ENCODE data around the gene OTOGL.

The OTOGL gene

GRCh38 chr12:80359703-80360102 lies 260.4 kb downstream of the OTOGL start:
- no peak for DNase-seq (ENCODE audit: low read depth)

GRCh38 chr12:80364056-80364455 lies 264.7 kb downstream of the OTOGL start:
- no peak for DNase-seq (ENCODE audit: low read depth)

- no peak for DNase-seq (ENCODE audit: low read depth)
Observed at GRCh38 chr12:80373666-80374065, 274.3 kb downstream of the OTOGL start.

DNA sequence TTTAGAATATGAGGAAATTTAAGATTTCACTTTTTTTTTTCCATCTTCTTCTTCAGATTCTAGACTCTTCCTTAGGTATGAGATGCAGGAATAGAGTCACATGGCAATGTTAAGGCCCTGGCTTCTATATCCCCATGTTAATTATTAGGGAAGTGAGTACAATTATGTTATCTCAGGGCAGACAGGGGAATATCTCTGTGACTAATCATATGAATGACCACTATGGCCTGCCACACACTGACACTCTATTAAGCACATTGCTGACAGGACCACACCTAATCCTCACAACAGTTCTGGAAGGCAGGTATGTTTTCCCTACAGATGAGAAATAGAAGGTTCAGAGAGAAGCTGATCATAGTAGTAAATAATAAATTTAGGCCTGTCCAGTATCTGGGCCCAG lies 275.3 kb downstream of the OTOGL start:
- no peak for DNase-seq (ENCODE audit: low read depth)

DNA sequence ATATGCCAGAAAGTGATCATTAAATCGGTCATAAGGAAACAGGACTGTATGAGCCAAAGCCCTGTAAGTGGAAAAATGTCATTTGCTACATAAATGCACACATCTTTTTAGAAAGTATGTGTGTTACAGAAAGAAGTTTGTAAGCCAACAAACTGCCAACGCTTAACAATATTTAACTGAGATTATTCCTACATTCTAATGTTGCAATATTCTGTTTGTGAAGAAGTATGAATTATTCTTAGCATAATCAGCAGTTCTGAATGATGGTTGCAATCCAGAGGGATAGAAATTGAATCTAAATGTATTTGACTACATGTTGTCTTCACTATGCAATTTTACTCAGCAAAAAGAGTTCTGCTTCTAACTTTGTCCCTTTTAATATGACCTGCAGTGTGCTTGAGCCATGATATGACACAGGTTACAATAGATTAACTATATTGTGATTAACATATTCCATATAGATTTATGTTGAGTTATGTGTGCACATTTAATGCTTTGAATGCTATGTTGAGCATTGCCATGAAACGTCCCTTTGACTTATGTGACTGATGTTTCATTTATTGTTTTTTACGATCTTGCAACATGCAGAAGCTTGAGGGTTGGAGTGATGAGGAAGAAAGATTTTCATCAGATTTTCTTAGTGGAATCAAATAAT lies 277.9 kb downstream of the OTOGL start:
- no peak for DNase-seq (ENCODE audit: low read depth)

DNA sequence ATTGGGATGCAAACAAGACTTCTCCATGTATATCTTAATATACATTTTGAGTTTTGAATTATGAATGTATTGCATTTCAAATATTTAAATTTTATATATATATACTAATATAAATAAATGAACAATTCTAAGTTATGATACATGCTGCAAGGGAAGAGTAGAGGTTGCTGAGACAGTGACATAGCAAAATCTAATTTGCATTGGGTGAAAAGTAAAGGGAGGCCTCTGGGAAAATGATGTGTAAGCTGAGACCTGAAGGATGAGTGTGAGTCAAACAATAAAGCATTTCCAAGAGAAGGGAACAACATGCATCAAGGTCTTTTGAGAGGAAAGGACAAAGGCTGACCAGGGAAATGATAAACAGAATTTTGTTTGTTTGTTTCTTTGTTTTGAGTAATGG lies 281.8 kb downstream of the OTOGL start:
- DNase-seq (ENCODE audit: low read depth) = no peak

DNA sequence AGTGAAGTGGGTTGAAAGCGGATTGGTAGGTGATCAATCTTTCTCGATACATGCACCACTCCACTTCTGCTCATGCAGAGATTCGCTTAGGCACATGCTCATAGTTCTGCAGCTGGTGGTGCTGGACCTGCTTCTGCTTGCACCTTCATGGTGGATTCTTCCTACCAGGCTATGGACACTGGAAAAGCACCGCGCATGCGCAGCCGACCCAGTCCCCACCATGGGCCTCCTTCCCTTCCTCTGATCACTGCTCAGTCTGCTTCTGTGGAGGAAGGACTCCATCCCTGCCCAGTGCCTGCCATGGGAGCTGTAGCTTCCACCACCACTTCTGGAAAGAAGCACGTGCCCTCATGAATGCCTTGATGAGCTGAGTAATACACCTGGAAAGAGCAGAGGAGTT lies 282.9 kb downstream of the OTOGL start:
- DNase-seq (ENCODE audit: low read depth) = no peak

- DNase-seq (ENCODE audit: low read depth) = no peak
Observed at GRCh38 chr12:80400571-80400991, 301.2 kb downstream of the OTOGL start.

DNA sequence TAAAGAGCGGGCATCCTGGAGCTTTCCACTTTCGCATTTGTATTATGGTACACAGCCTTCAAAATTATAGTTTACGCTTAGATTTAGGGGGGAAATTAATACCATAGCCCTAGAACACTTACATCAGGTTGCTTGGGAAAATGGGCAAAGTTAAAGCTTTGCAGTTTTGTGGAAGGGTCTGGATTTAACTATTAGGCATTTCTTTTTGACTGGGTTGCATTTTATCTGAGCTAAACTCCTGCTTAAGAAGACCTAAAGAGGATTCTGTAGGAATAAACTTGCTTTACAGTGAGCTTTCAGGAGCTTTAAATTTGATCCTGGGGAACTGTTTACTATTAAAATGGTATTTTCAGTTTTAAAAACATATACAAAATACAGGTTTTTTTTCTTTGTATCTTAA lies 301.9 kb downstream of the OTOGL start:
- no peak for DNase-seq (ENCODE audit: low read depth)

DNA sequence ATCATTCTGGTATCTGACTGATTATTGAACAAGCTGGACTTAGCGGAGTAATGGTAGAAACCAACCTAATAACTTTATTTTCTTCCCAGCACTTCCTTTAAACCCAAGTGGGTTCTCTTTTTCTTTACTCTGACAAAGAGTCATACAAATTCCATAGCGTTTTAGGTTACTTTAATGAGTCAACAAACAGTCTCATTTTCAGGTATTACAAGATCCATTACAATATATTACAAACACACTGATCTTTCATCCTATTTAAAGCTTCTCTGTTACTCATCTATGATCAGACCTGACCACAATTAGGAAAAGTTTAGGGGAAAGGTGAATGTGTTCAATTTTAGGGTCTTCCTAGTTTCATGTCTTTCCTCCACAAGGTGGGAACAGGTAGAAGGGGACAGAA lies 305.3 kb downstream of the OTOGL start:
- DNase-seq (ENCODE audit: low read depth) = no peak

- no peak for DNase-seq (ENCODE audit: low read depth)
Observed at GRCh38 chr12:80406253-80406652, 306.9 kb downstream of the OTOGL start.

- no peak for DNase-seq (ENCODE audit: low read depth)
Observed at GRCh38 chr12:80411787-80412186, 312.4 kb downstream of the OTOGL start.

DNA sequence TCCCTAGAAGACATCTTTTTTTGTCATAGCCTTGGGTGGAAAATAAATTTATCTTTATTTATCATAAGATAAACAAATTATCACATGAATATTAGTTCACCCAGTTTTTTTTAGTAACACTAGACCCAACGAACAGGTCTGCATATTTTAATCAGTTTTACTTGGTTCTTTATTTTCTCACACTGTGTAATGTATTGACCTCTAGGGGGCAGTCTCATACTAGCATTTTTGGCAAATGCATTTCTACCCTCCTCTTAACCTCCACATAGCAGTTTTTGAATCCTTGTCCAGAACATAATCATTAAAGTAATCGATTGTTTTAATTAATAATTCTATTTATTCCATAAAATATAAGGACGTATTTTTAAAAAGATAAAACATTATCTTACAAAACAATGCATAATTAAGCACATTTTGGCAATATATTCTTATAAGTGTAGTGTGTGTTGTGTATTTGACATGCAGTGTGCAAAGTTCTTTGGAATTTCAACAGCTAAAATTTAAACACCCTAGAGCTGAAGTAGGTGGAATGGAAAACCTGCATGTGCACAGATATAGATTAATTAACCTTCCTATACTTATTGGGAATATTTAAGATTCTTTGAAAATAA lies 313.1 kb downstream of the OTOGL start:
- no peak for DNase-seq (ENCODE audit: low read depth)

- DNase-seq (ENCODE audit: low read depth) = no peak
Observed at GRCh38 chr12:80413462-80413861, 314.1 kb downstream of the OTOGL start.

DNA sequence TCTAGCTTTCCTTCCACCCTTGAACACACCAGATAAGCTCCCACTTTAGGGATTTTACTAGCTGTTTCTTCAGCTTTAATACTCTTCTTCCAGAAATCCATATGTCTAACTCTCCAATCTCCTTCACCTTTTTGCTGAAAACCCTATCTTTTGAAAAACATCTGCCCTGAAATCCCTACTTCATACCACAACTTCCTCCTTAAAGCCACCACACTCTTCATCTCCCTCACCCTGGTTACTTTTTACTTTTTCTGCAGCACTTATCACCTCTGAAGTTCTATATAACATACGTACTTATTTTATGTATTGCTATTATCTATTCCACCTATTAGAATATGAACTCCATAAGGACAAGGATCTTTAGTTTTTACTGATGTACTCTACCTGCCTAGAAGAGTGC lies 316.1 kb downstream of the OTOGL start:
- DNase-seq (ENCODE audit: low read depth) = no peak

GRCh38 chr12:80419644-80420043 lies 320.3 kb downstream of the OTOGL start:
- DNase-seq (ENCODE audit: low read depth) = no peak

DNA sequence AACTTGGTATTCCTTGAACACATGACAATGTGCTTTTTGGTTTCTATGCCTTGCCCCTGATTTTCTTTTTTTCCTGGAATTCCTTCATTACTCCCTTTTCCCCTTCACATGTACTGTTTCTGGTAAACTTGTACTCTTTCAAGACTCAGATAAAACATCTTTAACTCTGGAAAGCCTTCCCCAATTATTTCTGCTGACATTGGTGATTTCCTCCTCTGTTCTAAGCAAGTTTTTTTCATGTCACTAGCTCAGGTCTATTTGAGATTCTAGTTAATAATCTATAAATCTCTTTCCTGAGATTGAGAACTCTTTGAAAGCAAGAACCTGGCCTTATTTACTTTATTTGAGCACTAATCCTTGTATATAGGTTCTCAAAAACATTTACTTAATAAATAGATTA lies 320.7 kb downstream of the OTOGL start:
- DNase-seq (ENCODE audit: low read depth) = no peak

- DNase-seq (ENCODE audit: low read depth) = no peak
Observed at GRCh38 chr12:80422550-80422949, 323.2 kb downstream of the OTOGL start.

Data from activated T-cell treated with anti-CD3 and anti-CD28 coated beads for 1 hour (primary cell).